ENCODE measurements around the gene GPR132. TPM values are rescaled to one million over a fixed set of nuclear protein-coding genes. Genes with fewer than 3 reads are reported as not detected.

GPR132 gene
- total and polyA plus RNA-seq, 9 of the 15 experiments (the other 6 are each of a cell fraction or from before 2014, with no cell fraction given) = 0.01 to 1.1 (median 0.25) TPM; not detected in 1

DNA sequence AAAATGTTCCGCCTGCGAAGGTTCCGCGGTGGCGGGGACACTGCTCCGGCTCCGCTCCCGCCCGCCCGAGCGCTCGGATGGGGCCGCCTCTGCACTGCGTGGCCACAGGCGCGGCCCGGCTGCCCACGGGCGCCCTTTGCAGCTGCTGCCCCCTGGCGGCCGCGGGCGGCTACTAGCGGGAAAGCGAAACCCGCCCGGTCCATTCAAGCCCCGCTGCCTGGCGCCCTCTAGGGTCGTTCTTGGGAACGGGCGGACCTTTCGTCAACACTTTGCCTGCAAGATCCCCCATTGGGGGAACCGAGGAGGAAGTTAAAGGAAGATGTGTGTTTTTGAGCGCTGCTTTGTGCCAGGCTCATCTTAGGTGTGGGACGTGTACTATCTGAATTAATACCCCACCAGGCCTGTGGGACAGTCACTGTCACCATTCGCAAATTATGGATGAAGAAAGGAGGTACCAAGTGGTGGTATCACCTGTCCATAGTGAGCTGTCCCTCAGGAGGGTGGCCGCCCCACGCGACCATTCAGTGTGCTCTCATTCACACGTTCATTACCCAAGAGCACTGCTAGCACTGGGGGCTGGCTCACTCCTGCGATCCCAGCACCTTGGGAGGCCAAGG lies 19.4 kb downstream of the GPR132 start (continued):
- TF ChIP-seq CLOCK (CRISPR knock-in tag; IDR thresholded peaks at IDR 0.05; ENCODE audit: borderline replicate concordance) (no peak), RNF2 (IDR thresholded peaks at IDR 0.05) (peak; percentile 26; the same call in 1 of the 2 replicates), BRD4 (IDR thresholded peaks at IDR 0.05) (no peak), ZNF165 (CRISPR knock-in tag; IDR thresholded peaks at IDR 0.05; ENCODE audit: borderline replicate concordance) (no peak), RBBP5 (IDR thresholded peaks at IDR 0.05; ENCODE audit: borderline replicate concordance, insufficient read depth, low read length, poor library complexity, severe bottlenecking) (no peak), BCLAF1 (IDR thresholded peaks at IDR 0.05; ENCODE audit: borderline replicate concordance in 1 of 2, control insufficient read depth in 1 of 2, low read depth in 2 of 2, low read length in 1 of 2) (no peak), POLR2AphosphoS2 (IDR thresholded peaks at IDR 0.05; ENCODE audit: low read length) (no peak), GABPA (tag; conservative IDR thresholded peaks at IDR 0.05; ENCODE audit: low read depth) (no peak), TCF3 (CRISPR knock-in tag; IDR thresholded peaks at IDR 0.05) (peak; percentile 36), ZNF24 (IDR thresholded peaks at IDR 0.05) (no peak), SRSF7 (optimal IDR thresholded peaks at IDR 0.05; ENCODE audit: low read depth, low read length) (no peak), ZNF23 (CRISPR knock-in tag; IDR thresholded peaks at IDR 0.05) (no peak), BCL6 (CRISPR knock-in tag; IDR thresholded peaks at IDR 0.05) (no peak), MLLT1 (IDR thresholded peaks at IDR 0.05) (no peak), PPARD (CRISPR knock-in tag; IDR thresholded peaks at IDR 0.05) (no peak)
- TF ChIP-seq, protein P1, sequence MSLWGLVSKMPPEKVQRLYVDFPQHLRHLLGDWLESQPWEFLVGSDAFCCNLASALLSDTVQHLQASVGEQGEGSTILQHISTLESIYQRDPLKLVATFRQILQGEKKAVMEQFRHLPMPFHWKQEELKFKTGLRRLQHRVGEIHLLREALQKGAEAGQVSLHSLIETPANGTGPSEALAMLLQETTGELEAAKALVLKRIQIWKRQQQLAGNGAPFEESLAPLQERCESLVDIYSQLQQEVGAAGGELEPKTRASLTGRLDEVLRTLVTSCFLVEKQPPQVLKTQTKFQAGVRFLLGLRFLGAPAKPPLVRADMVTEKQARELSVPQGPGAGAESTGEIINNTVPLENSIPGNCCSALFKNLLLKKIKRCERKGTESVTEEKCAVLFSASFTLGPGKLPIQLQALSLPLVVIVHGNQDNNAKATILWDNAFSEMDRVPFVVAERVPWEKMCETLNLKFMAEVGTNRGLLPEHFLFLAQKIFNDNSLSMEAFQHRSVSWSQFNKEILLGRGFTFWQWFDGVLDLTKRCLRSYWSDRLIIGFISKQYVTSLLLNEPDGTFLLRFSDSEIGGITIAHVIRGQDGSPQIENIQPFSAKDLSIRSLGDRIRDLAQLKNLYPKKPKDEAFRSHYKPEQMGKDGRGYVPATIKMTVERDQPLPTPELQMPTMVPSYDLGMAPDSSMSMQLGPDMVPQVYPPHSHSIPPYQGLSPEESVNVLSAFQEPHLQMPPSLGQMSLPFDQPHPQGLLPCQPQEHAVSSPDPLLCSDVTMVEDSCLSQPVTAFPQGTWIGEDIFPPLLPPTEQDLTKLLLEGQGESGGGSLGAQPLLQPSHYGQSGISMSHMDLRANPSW (CRISPR knock-in tag; IDR thresholded peaks at IDR 0.05) = peak; percentile 60; the same call in 1 of the 2 replicates
- TF ChIP-seq, protein P2, sequence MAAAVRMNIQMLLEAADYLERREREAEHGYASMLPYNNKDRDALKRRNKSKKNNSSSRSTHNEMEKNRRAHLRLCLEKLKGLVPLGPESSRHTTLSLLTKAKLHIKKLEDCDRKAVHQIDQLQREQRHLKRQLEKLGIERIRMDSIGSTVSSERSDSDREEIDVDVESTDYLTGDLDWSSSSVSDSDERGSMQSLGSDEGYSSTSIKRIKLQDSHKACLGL (CRISPR knock-in tag; IDR thresholded peaks at IDR 0.05; ENCODE audit: borderline replicate concordance, poor library complexity, severe bottlenecking) = no peak

Data from K562 (cell line).